Neural cell (in vitro differentiated cells): ENCODE measurements around the gene POLD1. TPM values are rescaled to one million over a fixed set of nuclear protein-coding genes. Genes with fewer than 3 reads are reported as not detected.
"Not testable (repeated sequence)": the region's sequence is repeated elsewhere in the genome, so short reads cannot be mapped to it uniquely, and the experiment has no call there.

Experiments used
- H2AFZ ChIP-seq: fragments of 200-600, 300-800 bp; sonication (generic), shearing (Covaris generic); 2 replicates; pipeline ENCODE4 v1.6.0; 2014; ENCODE audit warnings: low read depth, mild to moderate bottlenecking, antibody characterized with exemption, low read length, moderate library complexity
- H3F3A ChIP-seq: fragments of 200-600 bp; shearing (Covaris generic); 2 replicates; pipeline ENCODE4 v1.6.1; 2016; ENCODE audit warnings: mild to moderate bottlenecking, moderate library complexity, mixed read lengths, antibody characterized with exemption, low read length; ENCODE audit not compliant: insufficient read depth, poor library complexity, severe bottlenecking
- H3K27ac ChIP-seq: fragments of 200-600, 300-800 bp; sonication (generic), shearing (Covaris generic); 2 replicates; pipeline ENCODE4 v1.5.1; 2014; ENCODE audit warnings: mild to moderate bottlenecking, low read length, moderate library complexity
- H3K27me3 ChIP-seq: fragments of 300-800, 200-600 bp; sonication (generic), shearing (Covaris generic); 2 replicates; pipeline ENCODE4 v1.6.0; 2014; ENCODE audit warnings: mild to moderate bottlenecking, low read depth, low read length, moderate library complexity; ENCODE audit not compliant: insufficient read depth
- H3K36me3 ChIP-seq: fragments of 300-800, 200-600 bp; sonication (generic), shearing (Covaris generic); 2 replicates; pipeline ENCODE4 v1.5.1; 2014; ENCODE audit warnings: mild to moderate bottlenecking, antibody characterized with exemption, low read length, moderate library complexity; ENCODE audit not compliant: insufficient read depth
- H3K4me2 ChIP-seq: fragments of 300-800, 200-600 bp; sonication (generic), shearing (Covaris generic); 2 replicates; pipeline ENCODE4 v1.6.0; 2014; ENCODE audit warnings: mild to moderate bottlenecking, low read length
- H3K4me3 ChIP-seq: fragments of 300-800, 200-600 bp; sonication (generic), shearing (Covaris generic); 2 replicates; pipeline ENCODE4 v1.5.1; 2014; ENCODE audit warnings: mild to moderate bottlenecking, low read length, moderate library complexity
- H3K79me2 ChIP-seq: fragments of 200-600 bp; shearing (Covaris generic); replicated peaks from 2 replicates; pipeline ENCODE4 v1.6.0; 2014; ENCODE audit warnings: mild to moderate bottlenecking, low read length, moderate library complexity; ENCODE audit not compliant: insufficient read depth
- H3K9ac ChIP-seq: fragments of 300-800, 200-600 bp; sonication (generic), shearing (Covaris generic); 2 replicates; pipeline ENCODE4 v1.6.1; 2016; ENCODE audit warnings: mild to moderate bottlenecking, low read length, mixed read lengths
- H3K9me2 ChIP-seq: fragments of 200-600 bp; shearing (Covaris generic); 2 replicates; pipeline ENCODE4 v1.6.1; 2016; ENCODE audit warnings: mild to moderate bottlenecking, low read length, mixed read lengths; ENCODE audit not compliant: insufficient read depth
- H3K9me3 ChIP-seq: fragments of 200-600, 300-800 bp; sonication (generic), shearing (Covaris generic); 2 replicates; pipeline ENCODE4 v1.6.1; 2016; ENCODE audit warnings: mild to moderate bottlenecking, mixed run types, low read length, moderate library complexity, mixed read lengths
- H4K20me1 ChIP-seq: fragments of 200-600 bp; shearing (Covaris generic); 2 replicates; pipeline ENCODE4 v1.6.1; 2016; ENCODE audit warnings: mild to moderate bottlenecking, mixed run types; ENCODE audit not compliant: insufficient read depth
- EP300 ChIP-seq: fragments of 450-650 bp; conservative IDR thresholded peaks from 2 replicates; pipeline ENCODE4 v1.6.1; 2014; ENCODE audit warnings: antibody characterized with exemption, mild to moderate bottlenecking, moderate library complexity; ENCODE audit not compliant: poor library complexity, severe bottlenecking
- EZH2 ChIP-seq: fragments of 200-600, 300-800 bp; shearing (Covaris generic), sonication (generic); IDR thresholded peaks from 2 replicates; pipeline ENCODE4 v1.6.1; 2014; ENCODE audit warnings: antibody characterized with exemption, low read length, borderline replicate concordance, mild to moderate bottlenecking; ENCODE audit not compliant: insufficient read depth, poor library complexity, severe bottlenecking
- MXI1 ChIP-seq: fragments of 450-650 bp; conservative IDR thresholded peaks from 2 replicates; pipeline ENCODE4 v1.6.1; 2014; ENCODE audit warnings: antibody characterized with exemption, mild to moderate bottlenecking; ENCODE audit not compliant: poor library complexity, severe bottlenecking
- POLR2AphosphoS5 ChIP-seq: IDR thresholded peaks from 2 replicates; pipeline ENCODE4 v1.6.1; 2012
- RAD21 ChIP-seq: fragments of 450-650 bp; conservative IDR thresholded peaks from 2 replicates; pipeline ENCODE4 v1.6.1; 2014; ENCODE audit warnings: antibody characterized with exemption, mild to moderate bottlenecking, moderate library complexity
- SMC3 ChIP-seq: fragments of 450-650 bp; conservative IDR thresholded peaks from 2 replicates; pipeline ENCODE4 v1.6.1; 2014; ENCODE audit warnings: antibody characterized with exemption, mild to moderate bottlenecking, moderate library complexity; ENCODE audit not compliant: poor library complexity
- TAF1 ChIP-seq: IDR thresholded peaks from 2 replicates; pipeline ENCODE4 v1.6.1; 2012; ENCODE audit warnings: low read depth
- polyA plus RNA-seq: library from polyadenylated mRNA; depleted of rRNA; stranded (reverse); fragments of >200 nt; gene quantifications from 2 replicates; pipeline ENCODE4 v1.2.3, GENCODE V29; 2014
- TF ChIP-seq, protein P1 (sequence below): IDR thresholded peaks from 2 replicates; pipeline ENCODE4 v1.6.1; 2012; ENCODE audit warnings: borderline replicate concordance
- TF ChIP-seq, protein P2 (sequence below): fragments of 450-650 bp; IDR thresholded peaks from 2 replicates; pipeline ENCODE4 v1.5.1; 2014; ENCODE audit warnings: antibody characterized with exemption, mild to moderate bottlenecking, moderate library complexity; ENCODE audit not compliant: poor library complexity, severe bottlenecking

Gene POLD1
- polyA plus RNA-seq, 1 donor from 2014 or later: 13.1 TPM

DNA sequence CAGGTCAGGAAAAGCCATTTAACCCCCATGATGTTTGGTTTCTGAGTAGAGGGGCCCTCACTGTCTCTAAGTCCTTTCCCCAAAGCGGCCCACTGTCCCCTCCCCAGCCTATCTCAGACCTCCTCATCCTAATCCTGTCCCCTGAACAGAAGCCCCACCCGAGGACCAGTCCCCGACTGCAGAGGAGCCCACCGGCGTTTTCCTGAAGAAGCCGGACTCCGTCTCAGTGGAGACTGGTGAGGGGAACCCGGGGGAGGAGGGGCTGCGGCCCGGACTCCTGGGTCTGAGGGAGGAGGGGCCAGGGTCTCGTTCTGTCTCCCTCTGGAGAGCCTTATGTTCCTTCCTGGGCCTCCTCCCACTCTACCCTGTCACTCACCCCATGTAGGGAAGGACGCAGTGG is 51.5 kb downstream of the POLD1 start:
- peaks cover 5% of the 10 kb centered on the region for H3K27me3 ChIP-seq
- H3K9ac ChIP-seq: no peak overlapping the region
- no peaks in the 10 kb centered on the region for H3K9me2 ChIP-seq

DNA sequence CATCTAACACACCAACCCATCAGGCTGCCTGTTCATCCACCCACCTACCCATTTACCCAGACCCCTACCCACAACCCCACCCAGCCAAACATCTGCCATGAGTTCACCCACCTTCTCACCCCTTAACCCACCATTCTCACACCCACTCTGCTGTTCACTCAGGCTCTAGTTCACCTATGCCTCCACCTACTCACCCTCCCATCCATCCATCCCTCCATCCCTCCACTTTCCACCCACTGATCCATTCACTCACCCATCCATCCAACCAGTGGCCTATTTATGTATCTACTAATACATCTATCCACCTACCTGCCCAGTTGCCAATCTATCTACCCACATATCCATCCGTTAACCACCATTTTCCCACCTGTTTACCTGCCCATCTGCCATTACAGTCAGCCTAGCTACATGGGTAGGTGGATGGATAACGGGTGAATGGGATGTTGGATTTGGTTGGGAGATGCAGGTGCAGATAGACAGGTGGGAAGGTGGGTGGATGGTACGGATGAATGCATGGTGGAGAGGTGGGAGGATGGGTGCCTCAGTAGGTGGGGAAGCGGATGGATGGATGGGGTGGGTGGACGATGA is 53.8 kb downstream of the POLD1 start:
- no peak overlapping the region for H2AFZ ChIP-seq
- no peak overlapping the region for H3K9ac ChIP-seq
- H3K27me3 ChIP-seq: no peaks in the 10 kb centered on the region
- H3K27ac ChIP-seq: no peak overlapping the region
- no peak overlapping the region for H3K4me2 ChIP-seq
- no peak for TF ChIP-seq EZH2
- TF ChIP-seq EP300: no peak
- TF ChIP-seq RAD21: no peak
- TF ChIP-seq, protein P1, sequence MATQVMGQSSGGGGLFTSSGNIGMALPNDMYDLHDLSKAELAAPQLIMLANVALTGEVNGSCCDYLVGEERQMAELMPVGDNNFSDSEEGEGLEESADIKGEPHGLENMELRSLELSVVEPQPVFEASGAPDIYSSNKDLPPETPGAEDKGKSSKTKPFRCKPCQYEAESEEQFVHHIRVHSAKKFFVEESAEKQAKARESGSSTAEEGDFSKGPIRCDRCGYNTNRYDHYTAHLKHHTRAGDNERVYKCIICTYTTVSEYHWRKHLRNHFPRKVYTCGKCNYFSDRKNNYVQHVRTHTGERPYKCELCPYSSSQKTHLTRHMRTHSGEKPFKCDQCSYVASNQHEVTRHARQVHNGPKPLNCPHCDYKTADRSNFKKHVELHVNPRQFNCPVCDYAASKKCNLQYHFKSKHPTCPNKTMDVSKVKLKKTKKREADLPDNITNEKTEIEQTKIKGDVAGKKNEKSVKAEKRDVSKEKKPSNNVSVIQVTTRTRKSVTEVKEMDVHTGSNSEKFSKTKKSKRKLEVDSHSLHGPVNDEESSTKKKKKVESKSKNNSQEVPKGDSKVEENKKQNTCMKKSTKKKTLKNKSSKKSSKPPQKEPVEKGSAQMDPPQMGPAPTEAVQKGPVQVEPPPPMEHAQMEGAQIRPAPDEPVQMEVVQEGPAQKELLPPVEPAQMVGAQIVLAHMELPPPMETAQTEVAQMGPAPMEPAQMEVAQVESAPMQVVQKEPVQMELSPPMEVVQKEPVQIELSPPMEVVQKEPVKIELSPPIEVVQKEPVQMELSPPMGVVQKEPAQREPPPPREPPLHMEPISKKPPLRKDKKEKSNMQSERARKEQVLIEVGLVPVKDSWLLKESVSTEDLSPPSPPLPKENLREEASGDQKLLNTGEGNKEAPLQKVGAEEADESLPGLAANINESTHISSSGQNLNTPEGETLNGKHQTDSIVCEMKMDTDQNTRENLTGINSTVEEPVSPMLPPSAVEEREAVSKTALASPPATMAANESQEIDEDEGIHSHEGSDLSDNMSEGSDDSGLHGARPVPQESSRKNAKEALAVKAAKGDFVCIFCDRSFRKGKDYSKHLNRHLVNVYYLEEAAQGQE: no peak
- no peak for TF ChIP-seq TAF1
- TF ChIP-seq POLR2AphosphoS5: no peak
- no peak for TF ChIP-seq MXI1
- TF ChIP-seq, protein P2, sequence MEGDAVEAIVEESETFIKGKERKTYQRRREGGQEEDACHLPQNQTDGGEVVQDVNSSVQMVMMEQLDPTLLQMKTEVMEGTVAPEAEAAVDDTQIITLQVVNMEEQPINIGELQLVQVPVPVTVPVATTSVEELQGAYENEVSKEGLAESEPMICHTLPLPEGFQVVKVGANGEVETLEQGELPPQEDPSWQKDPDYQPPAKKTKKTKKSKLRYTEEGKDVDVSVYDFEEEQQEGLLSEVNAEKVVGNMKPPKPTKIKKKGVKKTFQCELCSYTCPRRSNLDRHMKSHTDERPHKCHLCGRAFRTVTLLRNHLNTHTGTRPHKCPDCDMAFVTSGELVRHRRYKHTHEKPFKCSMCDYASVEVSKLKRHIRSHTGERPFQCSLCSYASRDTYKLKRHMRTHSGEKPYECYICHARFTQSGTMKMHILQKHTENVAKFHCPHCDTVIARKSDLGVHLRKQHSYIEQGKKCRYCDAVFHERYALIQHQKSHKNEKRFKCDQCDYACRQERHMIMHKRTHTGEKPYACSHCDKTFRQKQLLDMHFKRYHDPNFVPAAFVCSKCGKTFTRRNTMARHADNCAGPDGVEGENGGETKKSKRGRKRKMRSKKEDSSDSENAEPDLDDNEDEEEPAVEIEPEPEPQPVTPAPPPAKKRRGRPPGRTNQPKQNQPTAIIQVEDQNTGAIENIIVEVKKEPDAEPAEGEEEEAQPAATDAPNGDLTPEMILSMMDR: no peak
- no peak for TF ChIP-seq SMC3
- H3K36me3 ChIP-seq: no peaks in the 10 kb centered on the region
- no peaks in the 10 kb centered on the region for H3K9me3 ChIP-seq
- no peaks in the 10 kb centered on the region for H3K79me2 ChIP-seq
- H4K20me1 ChIP-seq: no peaks in the 10 kb centered on the region
- no peak overlapping the region for H3K4me3 ChIP-seq
- no peaks in the 10 kb centered on the region for H3F3A ChIP-seq
- no peaks in the 10 kb centered on the region for H3K9me2 ChIP-seq

More for the DNA sequence above, 51.5 kb downstream of the POLD1 start:
- Histone ChIP-seq H3F3A (no peaks in the 10 kb centered on the region), H3K27ac (no peak overlapping the region), H3K4me3 (no peak overlapping the region), H3K36me3 (no peaks in the 10 kb centered on the region), H3K9me3 (no peaks in the 10 kb centered on the region), H3K79me2 (no peaks in the 10 kb centered on the region), H2AFZ (no peak overlapping the region), H3K4me2 (no peak overlapping the region), H4K20me1 (no peaks in the 10 kb centered on the region)
- TF ChIP-seq, protein P2: no peak
- TF ChIP-seq, protein P1: no peak
- TF ChIP-seq RAD21: no peak
- no peak for TF ChIP-seq TAF1
- no peak for TF ChIP-seq EZH2
- no peak for TF ChIP-seq MXI1
- TF ChIP-seq SMC3: no peak
- TF ChIP-seq EP300: no peak
- TF ChIP-seq POLR2AphosphoS5: no peak

DNA sequence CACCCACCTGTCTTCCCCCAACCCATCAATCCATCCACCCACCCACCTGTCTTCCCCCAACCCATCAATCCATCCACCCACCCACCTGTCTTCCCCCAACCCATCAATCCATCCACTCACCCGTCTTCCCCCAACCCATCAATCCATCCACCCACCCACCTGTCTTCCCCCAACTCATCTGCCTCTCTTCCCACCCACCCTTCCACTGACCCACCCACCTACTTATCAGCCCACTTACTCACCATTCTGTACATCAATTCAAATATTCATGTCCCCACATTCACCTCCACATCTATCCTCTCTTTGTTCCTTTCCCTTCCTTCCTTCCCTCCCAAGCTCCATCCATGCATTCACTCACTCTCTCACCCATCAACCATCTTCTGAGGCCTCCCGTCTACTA is 55.0 kb downstream of the POLD1 start:
- not testable (repeated sequence) for H3K9me2 ChIP-seq, H3K27ac ChIP-seq

More for the DNA sequence above, 55.0 kb downstream of the POLD1 start:
- not testable (repeated sequence) for H3K9me3 ChIP-seq, H3K79me2 ChIP-seq, H3K36me3 ChIP-seq, H4K20me1 ChIP-seq, H3K4me3 ChIP-seq, H3F3A ChIP-seq, H3K9ac ChIP-seq, H3K4me2 ChIP-seq, H3K27me3 ChIP-seq, H2AFZ ChIP-seq
